ENCODE measurements around the gene FAM209B. TPM values are rescaled to one million over a fixed set of nuclear protein-coding genes. Genes with fewer than 3 reads are reported as not detected.
"Not testable (repeated sequence)": the region's sequence is repeated elsewhere in the genome, so short reads cannot be mapped to it uniquely, and the experiment has no call there.

The FAM209B gene
- total RNA-seq, 1 donor from 2014 or later, result 0.63 TPM

GRCh38 chr20:56558968-56559367 is 25.9 kb downstream of the FAM209B start:
- no peak for DNase-seq (ENCODE audit: extremely low spot score, unreplicated experiment)
- no peak overlapping the region for H3K4me3 Mint-ChIP-seq
- no peak for TF ChIP-seq CTCF (conservative IDR thresholded peaks at IDR 0.05)
- H3K27ac Mint-ChIP-seq, result no peak overlapping the region
- H3K27me3 Mint-ChIP-seq, result no peaks in the 10 kb centered on the region
- peaks cover 3% of the 10 kb centered on the region for H3K36me3 Mint-ChIP-seq
- peaks cover 9% of the 10 kb centered on the region for H3K4me1 Mint-ChIP-seq (ENCODE audit: unreplicated experiment)
- peaks cover 6% of the 10 kb centered on the region for H3K9me3 Mint-ChIP-seq

- H3K36me3 Mint-ChIP-seq; H3K27me3 Mint-ChIP-seq; H3K4me3 Mint-ChIP-seq; DNase-seq (ENCODE audit: extremely low spot score, unreplicated experiment); H3K27ac Mint-ChIP-seq; H3K9me3 Mint-ChIP-seq: not testable (repeated sequence)
- H3K4me1 Mint-ChIP-seq (ENCODE audit: unreplicated experiment), result peaks cover 11% of the 10 kb centered on the region
Measured at GRCh38 chr20:56564526-56564925, 31.5 kb downstream of the FAM209B start.

DNA sequence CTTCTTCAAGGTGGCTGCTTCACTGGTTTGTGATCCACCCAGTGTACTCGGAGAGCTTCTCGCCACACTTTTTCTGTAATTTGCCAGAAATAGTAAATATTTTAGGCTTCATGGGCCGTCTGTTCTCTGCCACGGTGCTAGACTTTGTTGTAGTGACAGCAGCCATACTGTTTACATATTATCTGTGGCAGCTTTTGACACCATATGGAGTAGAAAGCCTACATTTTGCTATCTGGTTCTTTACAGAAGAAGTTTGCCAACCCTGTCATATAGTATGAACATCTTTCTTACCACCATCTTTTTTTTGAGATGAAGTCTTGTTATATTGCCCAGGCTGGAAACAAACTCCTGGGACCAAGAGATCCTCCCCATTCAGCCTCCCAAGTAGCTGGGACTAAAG is 32.5 kb downstream of the FAM209B start:
- no peak for TF ChIP-seq CTCF (conservative IDR thresholded peaks at IDR 0.05)
- H3K36me3 Mint-ChIP-seq, result no peaks in the 10 kb centered on the region
- no peak for DNase-seq (ENCODE audit: extremely low spot score, unreplicated experiment)
- H3K4me3 Mint-ChIP-seq, result no peak overlapping the region
- peak overlapping the region; percentile 96 for H3K27ac Mint-ChIP-seq
- H3K27me3 Mint-ChIP-seq, result no peaks in the 10 kb centered on the region
- H3K4me1 Mint-ChIP-seq (ENCODE audit: unreplicated experiment), result peaks cover 11% of the 10 kb centered on the region
- no peaks in the 10 kb centered on the region for H3K9me3 Mint-ChIP-seq

DNA sequence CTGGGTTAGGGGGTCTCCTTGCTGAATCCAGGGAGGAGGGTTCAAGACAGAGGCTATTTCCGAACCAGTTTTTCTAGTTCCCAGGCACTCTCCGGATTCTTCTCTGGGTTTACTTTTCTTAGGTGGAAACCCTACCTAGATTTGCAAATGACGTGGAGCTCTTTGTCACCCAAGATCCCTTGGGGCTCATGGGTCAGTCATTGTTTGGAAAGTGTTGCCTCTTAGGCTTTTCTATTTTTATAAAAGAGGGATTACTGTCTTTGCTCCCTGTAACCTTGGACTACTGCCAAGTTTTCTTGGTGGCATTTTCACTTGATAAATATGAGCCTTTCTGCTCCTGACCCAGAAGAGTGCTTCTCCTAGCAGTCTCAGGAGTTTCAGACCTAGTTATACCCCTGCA is 33.6 kb downstream of the FAM209B start:
- H3K4me1 Mint-ChIP-seq (ENCODE audit: unreplicated experiment), result peaks cover 11% of the 10 kb centered on the region
- peak overlapping the region; percentile 96 for H3K27ac Mint-ChIP-seq
- no peaks in the 10 kb centered on the region for H3K36me3 Mint-ChIP-seq
- DNase-seq (ENCODE audit: extremely low spot score, unreplicated experiment), result no peak
- no peaks in the 10 kb centered on the region for H3K27me3 Mint-ChIP-seq
- H3K4me3 Mint-ChIP-seq, result peak overlapping the region; percentile 59
- no peak for TF ChIP-seq CTCF (conservative IDR thresholded peaks at IDR 0.05)
- peaks cover 1% of the 10 kb centered on the region for H3K9me3 Mint-ChIP-seq

DNA sequence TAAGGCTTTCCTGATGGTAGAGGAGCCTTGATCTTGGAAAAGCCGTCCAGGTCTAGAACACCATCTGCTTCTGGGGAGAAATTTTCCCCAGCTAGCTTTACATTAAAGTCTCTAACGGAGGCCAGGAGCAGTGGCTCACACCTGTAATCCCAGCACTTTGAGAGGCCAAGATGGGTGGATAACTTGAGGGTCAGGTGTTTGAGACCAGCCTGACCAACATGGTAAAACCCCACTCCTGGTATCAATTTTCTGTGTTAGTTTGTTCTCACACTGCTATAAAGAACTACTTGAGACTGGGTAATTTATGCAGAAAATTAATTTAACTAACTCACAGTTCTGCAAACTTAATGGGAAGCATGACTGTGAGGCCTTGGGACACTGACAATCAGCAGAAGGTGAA is 37.8 kb downstream of the FAM209B start:
- DNase-seq (ENCODE audit: extremely low spot score, unreplicated experiment), result no peak
- TF ChIP-seq CTCF (conservative IDR thresholded peaks at IDR 0.05), result no peak
- no peaks in the 10 kb centered on the region for H3K36me3 Mint-ChIP-seq
- no peak overlapping the region for H3K27ac Mint-ChIP-seq
- peaks cover 6% of the 10 kb centered on the region for H3K27me3 Mint-ChIP-seq
- H3K9me3 Mint-ChIP-seq, result peaks cover 5% of the 10 kb centered on the region
- peaks cover 11% of the 10 kb centered on the region for H3K4me1 Mint-ChIP-seq (ENCODE audit: unreplicated experiment)
- H3K4me3 Mint-ChIP-seq, result no peak overlapping the region

DNA sequence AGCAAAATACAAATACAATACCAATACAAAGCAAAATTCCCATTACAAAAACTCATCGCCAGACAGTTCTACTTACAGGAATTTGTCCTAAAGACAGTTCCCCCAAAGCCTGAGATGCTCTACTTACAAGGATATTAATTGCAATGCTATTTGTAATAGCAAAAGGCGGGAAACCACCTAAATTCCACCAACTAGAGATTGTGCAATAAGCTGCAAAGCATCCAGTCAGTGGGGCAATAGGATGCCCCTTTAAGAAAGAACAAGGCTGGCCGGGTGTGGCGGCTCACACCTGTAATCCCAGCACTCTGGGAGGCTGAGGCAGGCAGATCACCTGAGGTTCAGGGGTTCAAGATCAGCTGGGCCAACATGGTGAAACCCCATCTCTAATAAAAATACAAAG is 39.1 kb downstream of the FAM209B start:
- no peak for TF ChIP-seq CTCF (conservative IDR thresholded peaks at IDR 0.05)
- H3K27ac Mint-ChIP-seq, result no peak overlapping the region
- H3K27me3 Mint-ChIP-seq, result peaks cover 6% of the 10 kb centered on the region
- H3K9me3 Mint-ChIP-seq, result peaks cover 5% of the 10 kb centered on the region
- DNase-seq (ENCODE audit: extremely low spot score, unreplicated experiment), result no peak
- H3K36me3 Mint-ChIP-seq, result no peaks in the 10 kb centered on the region
- H3K4me1 Mint-ChIP-seq (ENCODE audit: unreplicated experiment), result no peaks in the 10 kb centered on the region
- no peak overlapping the region for H3K4me3 Mint-ChIP-seq

All from type B pancreatic cell (in vitro differentiated cells).